ENCODE measurements around the gene RCOR1.
A peak's percentile ranks its signal among the peaks of the same experiment; 100 is the strongest.

The RCOR1 gene

GRCh38 chr14:102579696-102580549 lies 12.5 kb upstream of the RCOR1 start:
- H3K9me3 Mint-ChIP-seq, result no peaks in the 10 kb centered on the region
- peaks cover 44% of the 10 kb centered on the region for H3K27me3 Mint-ChIP-seq
- H3K4me1 Mint-ChIP-seq, result no peaks in the 10 kb centered on the region
- no peak overlapping the region for H3K4me3 Mint-ChIP-seq
- H3K27ac Mint-ChIP-seq, result no peak overlapping the region
- DNase-seq, result no peak
- no peaks in the 10 kb centered on the region for H3K36me3 Mint-ChIP-seq
- CTCF ChIA-PET, result no interaction called here

GRCh38 chr14:102580550-102581110 lies 11.8 kb upstream of the RCOR1 start:
- no peak for DNase-seq
- Mint-ChIP-seq H3K4me3 (no peak overlapping the region), H3K36me3 (no peaks in the 10 kb centered on the region), H3K27me3 (peaks cover 45% of the 10 kb centered on the region), H3K27ac (no peak overlapping the region), H3K9me3 (no peaks in the 10 kb centered on the region), H3K4me1 (no peaks in the 10 kb centered on the region)
- CTCF ChIA-PET, result no interaction called here

- H3K27me3 Mint-ChIP-seq, result peaks cover 42% of the 10 kb centered on the region
- H3K9me3 Mint-ChIP-seq, result no peaks in the 10 kb centered on the region
- H3K27ac Mint-ChIP-seq, result no peak overlapping the region
- no peak for DNase-seq
- CTCF ChIA-PET, result no interaction called here
- no peaks in the 10 kb centered on the region for H3K36me3 Mint-ChIP-seq
- no peaks in the 10 kb centered on the region for H3K4me1 Mint-ChIP-seq
- H3K4me3 Mint-ChIP-seq, result no peak overlapping the region
Observed at GRCh38 chr14:102581193-102581592, 11.3 kb upstream of the RCOR1 start.

- Mint-ChIP-seq H3K9me3 (no peaks in the 10 kb centered on the region), H3K27me3 (peaks cover 34% of the 10 kb centered on the region), H3K4me3 (no peak overlapping the region), H3K36me3 (no peaks in the 10 kb centered on the region), H3K4me1 (no peaks in the 10 kb centered on the region), H3K27ac (no peak overlapping the region)
- no peak for DNase-seq
- CTCF ChIA-PET, result interaction anchor here (0.6 kb wide), 1 partner anchor 145 kb away, joined by 3 read pairs; no protein-coding TSS in a partner anchor
Observed at GRCh38 chr14:102583726-102584125, 8.7 kb upstream of the RCOR1 start.

GRCh38 chr14:102584871-102585869 lies 7.3 kb upstream of the RCOR1 start:
- CTCF ChIA-PET, result interaction anchor here (1.3 kb wide), 2 partner anchors 9 to 60 kb away, joined by 3 to 4 read pairs; no protein-coding TSS in a partner anchor
- peaks cover 40% of the 10 kb centered on the region for H3K27me3 Mint-ChIP-seq
- H3K4me1 Mint-ChIP-seq, result peaks cover 5% of the 10 kb centered on the region
- H3K9me3 Mint-ChIP-seq, result no peaks in the 10 kb centered on the region
- H3K27ac Mint-ChIP-seq, result no peak overlapping the region
- no peaks in the 10 kb centered on the region for H3K36me3 Mint-ChIP-seq
- no peak for DNase-seq
- no peak overlapping the region for H3K4me3 Mint-ChIP-seq

GRCh38 chr14:102586420-102587104 lies 5.9 kb upstream of the RCOR1 start:
- CTCF ChIA-PET, result interaction anchor here (1.3 kb wide), 2 partner anchors 8 to 62 kb away, joined by 3 to 4 read pairs; no protein-coding TSS in a partner anchor
- no peak for DNase-seq
- no peaks in the 10 kb centered on the region for H3K36me3 Mint-ChIP-seq
- no peak overlapping the region for H3K27ac Mint-ChIP-seq
- H3K9me3 Mint-ChIP-seq, result no peaks in the 10 kb centered on the region
- H3K27me3 Mint-ChIP-seq, result peaks cover 39% of the 10 kb centered on the region
- peaks cover 15% of the 10 kb centered on the region for H3K4me1 Mint-ChIP-seq
- no peak overlapping the region for H3K4me3 Mint-ChIP-seq

- Mint-ChIP-seq H3K27ac (no peak overlapping the region), H3K27me3 (peaks cover 38% of the 10 kb centered on the region), H3K4me3 (no peak overlapping the region)
Observed at GRCh38 chr14:102588821-102589220, 3.6 kb upstream of the RCOR1 start.

GRCh38 chr14:102589761-102590290 lies 2.6 kb upstream of the RCOR1 start:
- H3K27me3 Mint-ChIP-seq, result peaks cover 32% of the 10 kb centered on the region
- CTCF ChIA-PET, result interaction anchor here (0.9 kb wide), 1 partner anchor 65 kb away, joined by 3 read pairs; no protein-coding TSS in a partner anchor
- no peak overlapping the region for H3K27ac Mint-ChIP-seq
- peaks cover 7% of the 10 kb centered on the region for H3K36me3 Mint-ChIP-seq
- no peaks in the 10 kb centered on the region for H3K9me3 Mint-ChIP-seq
- H3K4me3 Mint-ChIP-seq, result peak overlapping the region; percentile 26
- no peak for DNase-seq
- H3K4me1 Mint-ChIP-seq, result peaks cover 28% of the 10 kb centered on the region

More at GRCh38 chr14:102588821-102589220, 3.6 kb upstream of the RCOR1 start:
- H3K9me3 Mint-ChIP-seq, result no peaks in the 10 kb centered on the region
- CTCF ChIA-PET, result no interaction called here
- DNase-seq, result no peak
- H3K36me3 Mint-ChIP-seq, result peaks cover 2% of the 10 kb centered on the region
- peaks cover 18% of the 10 kb centered on the region for H3K4me1 Mint-ChIP-seq

GRCh38 chr14:102590667-102591099 lies 1.8 kb upstream of the RCOR1 start:
- peak overlapping the region; percentile 7 for H3K27ac Mint-ChIP-seq
- peaks cover 34% of the 10 kb centered on the region for H3K4me1 Mint-ChIP-seq
- peaks cover 23% of the 10 kb centered on the region for H3K27me3 Mint-ChIP-seq
- CTCF ChIA-PET, result interaction anchor here (1.0 kb wide), 1 partner anchor 19 kb away, joined by 3 read pairs; no protein-coding TSS in a partner anchor
- no peak for DNase-seq
- H3K4me3 Mint-ChIP-seq, result peak overlapping the region; percentile 91
- no peaks in the 10 kb centered on the region for H3K9me3 Mint-ChIP-seq
- peaks cover 8% of the 10 kb centered on the region for H3K36me3 Mint-ChIP-seq

- Mint-ChIP-seq H3K36me3 (peaks cover 10% of the 10 kb centered on the region), H3K4me3 (peak overlapping the region; percentile 91), H3K27ac (peak overlapping the region; percentile 74), H3K4me1 (peaks cover 36% of the 10 kb centered on the region), H3K9me3 (no peaks in the 10 kb centered on the region), H3K27me3 (peaks cover 22% of the 10 kb centered on the region)
- CTCF ChIA-PET, result interaction anchor here (1.0 kb wide), 1 partner anchor 20 kb away, joined by 3 read pairs; no protein-coding TSS in a partner anchor
- peak; percentile 54 for DNase-seq
Observed at GRCh38 chr14:102591372-102591943, 991 bp upstream of the RCOR1 start.

GRCh38 chr14:102592763-102593060 lies 263 bp downstream of the RCOR1 start:
- Mint-ChIP-seq H3K9me3 (no peaks in the 10 kb centered on the region), H3K4me1 (peaks cover 36% of the 10 kb centered on the region), H3K36me3 (peaks cover 10% of the 10 kb centered on the region), H3K4me3 (peak overlapping the region; percentile 91), H3K27ac (peak overlapping the region; percentile 95), H3K27me3 (peaks cover 19% of the 10 kb centered on the region)
- no peak for DNase-seq
- CTCF ChIA-PET, result no interaction called here

- Mint-ChIP-seq H3K4me3 (peak overlapping the region; percentile 91), H3K9me3 (no peaks in the 10 kb centered on the region), H3K27ac (peak overlapping the region; percentile 76), H3K36me3 (peaks cover 10% of the 10 kb centered on the region), H3K4me1 (peaks cover 36% of the 10 kb centered on the region), H3K27me3 (peaks cover 15% of the 10 kb centered on the region)
- CTCF ChIA-PET, result interaction anchor here (0.7 to 2.3 kb wide), 5 partner anchors 11 to 77 kb away, joined by 3 to 16 read pairs (median 4); no protein-coding TSS in a partner anchor
- peak; percentile 72 for DNase-seq
Observed at GRCh38 chr14:102593061-102593824, 794 bp downstream of the RCOR1 start.
